PFSK-1 (cell line): Measurements from ENCODE around the gene GHRL.

ENCODE experiments used
- FOXP2 ChIP-seq: optimal IDR thresholded peaks from 2 replicates; pipeline ENCODE3; 2011; ENCODE audit warnings: borderline replicate concordance, control low read depth, inconsistent platforms; ENCODE audit not compliant: insufficient read depth; ENCODE audit errors: extremely low read length, extremely low read depth
- POLR2AphosphoS5 ChIP-seq: IDR thresholded peaks from 2 replicates; pipeline ENCODE4 v1.6.1; 2012; ENCODE audit warnings: low read depth, mild to moderate bottlenecking, control low read depth, low read length, moderate library complexity
- REST ChIP-seq, 2 experiments: IDR thresholded peaks; 2 replicates each; pipeline versions ENCODE4 v1.6.1 to v1.8.0; 2011 to 2012; ENCODE audit warnings: low read depth in 2 of 2, low read length in 2 of 2, control low read depth in 1 of 2, inconsistent platforms in 1 of 2, mild to moderate bottlenecking in 1 of 2, moderate library complexity in 1 of 2; ENCODE audit not compliant: insufficient read depth in 1 of 2
- SIN3A ChIP-seq: IDR thresholded peaks from 2 replicates; pipeline ENCODE4 v1.6.1; 2012; ENCODE audit warnings: mild to moderate bottlenecking, low read length, moderate library complexity, borderline replicate concordance; ENCODE audit not compliant: insufficient read depth
- TAF1 ChIP-seq: IDR thresholded peaks from 2 replicates; pipeline ENCODE4 v1.6.1; 2012; ENCODE audit warnings: low read length, control low read depth, borderline replicate concordance; ENCODE audit not compliant: insufficient read depth

GRCh38 chr3:10332481-10333348, 40.0 kb upstream of the GHRL start:
- TF ChIP-seq POLR2AphosphoS5: no peak
- TF ChIP-seq TAF1: no peak
- no peak for TF ChIP-seq SIN3A
- no peak for TF ChIP-seq REST (IDR thresholded peaks at IDR 0.05; ENCODE audit: insufficient read depth in 1 of 2, low read depth in 2 of 2, low read length in 2 of 2)
- no peak for TF ChIP-seq FOXP2
